Activated B cell treated with CpG ODN at 0.5 μM for 24 hours (primary cell): Measurements from ENCODE around the gene TRIM62. TPM values are rescaled to one million over a fixed set of nuclear protein-coding genes. Genes with fewer than 3 reads are reported as not detected.
"Not testable (repeated sequence)": the region's sequence is repeated elsewhere in the genome, so short reads cannot be mapped to it uniquely, and the experiment has no call there.

Experiments used
- ATAC-seq: fragments of 200-7000 bp; cut with Tn5 transposase; one replicate; pipeline ENCODE4 v1.10.0; 2021; ENCODE audit warnings: low read depth, mild to moderate bottlenecking, moderate library complexity
- CTCF ChIA-PET: fragments of 350-600 bp; sonication (Branson Sonifier 250); formaldehyde crosslinking; loops from one replicate; lab custom pipeline; 2021; ENCODE audit warnings: antibody characterized with exemption; lab: Charles Lee
- POLR2A ChIA-PET: fragments of 350-600 bp; sonication (Branson Sonifier 250); formaldehyde crosslinking; loops from one replicate; lab custom pipeline; 2021; ENCODE audit warnings: antibody characterized with exemption; lab: Charles Lee
- DNase-seq: peaks from one replicate; pipeline ENCODE4 v3.0.0; 2022
- H3K27ac Mint-ChIP-seq: one replicate; pipeline ENCODE4 v1.8.0; 2020; ENCODE audit warnings: mixed read lengths
- H3K27me3 Mint-ChIP-seq: one replicate; pipeline ENCODE4 v1.8.0; 2021; ENCODE audit warnings: mixed read lengths
- H3K36me3 Mint-ChIP-seq: one replicate; pipeline ENCODE4 v1.8.0; 2021; ENCODE audit warnings: low read depth, mixed read lengths
- H3K4me1 Mint-ChIP-seq: one replicate; pipeline ENCODE4 v1.8.0; 2021; ENCODE audit warnings: mixed read lengths
- H3K4me3 Mint-ChIP-seq: one replicate; pipeline ENCODE4 v1.8.0; 2020; ENCODE audit warnings: mild to moderate bottlenecking, mixed read lengths
- H3K9me3 Mint-ChIP-seq: one replicate; pipeline ENCODE4 v1.8.0; 2020; ENCODE audit warnings: mixed read lengths
- intact Hi-C: fragments of 100-400 bp; cut with micrococcal nuclease; formaldehyde crosslinking; loops from one replicate; pipeline ENCODE4 v1.15.1; 2024
- total RNA-seq: library from RNA; stranded (reverse); gene quantifications from 2 replicates; pipeline ENCODE4 v1.2.3, GENCODE V29; 2022
- TF ChIP-seq, protein P1 (sequence below): fragments of 200-600 bp; IDR thresholded peaks from one replicate; pipeline ENCODE4 v1.8.0; 2022; ENCODE audit warnings: antibody characterized with exemption, mild to moderate bottlenecking

TRIM62 gene
- total RNA-seq, 1 donor from 2014 or later: 10.1 TPM

DNA sequence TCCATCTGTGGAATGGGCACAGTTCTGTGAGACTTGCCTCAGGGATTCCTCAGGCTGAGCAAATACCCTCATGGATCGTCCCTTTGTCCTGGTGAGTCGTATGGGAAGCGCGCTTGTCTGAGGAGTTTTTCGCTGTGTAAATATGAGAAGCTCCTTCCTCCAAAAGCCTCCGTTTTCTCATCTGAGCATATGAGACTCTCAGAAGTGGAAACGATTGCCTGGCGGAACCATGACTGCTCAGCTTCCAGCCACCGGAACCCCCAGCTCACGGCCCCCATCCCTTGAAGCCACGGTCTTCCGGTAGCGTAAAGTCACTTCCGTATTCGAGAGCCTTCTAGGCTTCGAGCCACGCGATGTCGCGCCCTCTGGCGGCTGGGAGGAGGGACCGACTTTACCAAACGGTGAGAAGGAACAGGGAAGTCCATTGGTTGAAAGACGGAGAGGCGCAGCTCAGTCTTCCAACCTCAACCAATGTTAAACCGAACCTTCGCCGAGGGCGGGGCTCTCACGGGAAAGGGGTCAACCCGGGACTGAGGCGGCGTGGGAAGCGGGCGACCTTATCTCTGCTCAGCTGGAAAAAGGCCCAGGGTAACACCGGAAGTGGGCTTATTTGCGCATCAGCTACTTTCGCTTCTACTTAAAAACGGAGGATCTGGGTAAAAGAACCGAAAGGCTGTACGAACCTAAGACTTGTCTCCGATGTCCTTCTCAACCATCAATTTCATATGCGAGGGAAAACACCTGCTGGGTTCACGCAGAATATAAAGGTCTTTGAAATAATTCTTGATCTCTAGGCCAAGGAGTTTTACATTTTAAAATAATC is 54.6 kb downstream of the TRIM62 start:
- TF ChIP-seq, protein P1, sequence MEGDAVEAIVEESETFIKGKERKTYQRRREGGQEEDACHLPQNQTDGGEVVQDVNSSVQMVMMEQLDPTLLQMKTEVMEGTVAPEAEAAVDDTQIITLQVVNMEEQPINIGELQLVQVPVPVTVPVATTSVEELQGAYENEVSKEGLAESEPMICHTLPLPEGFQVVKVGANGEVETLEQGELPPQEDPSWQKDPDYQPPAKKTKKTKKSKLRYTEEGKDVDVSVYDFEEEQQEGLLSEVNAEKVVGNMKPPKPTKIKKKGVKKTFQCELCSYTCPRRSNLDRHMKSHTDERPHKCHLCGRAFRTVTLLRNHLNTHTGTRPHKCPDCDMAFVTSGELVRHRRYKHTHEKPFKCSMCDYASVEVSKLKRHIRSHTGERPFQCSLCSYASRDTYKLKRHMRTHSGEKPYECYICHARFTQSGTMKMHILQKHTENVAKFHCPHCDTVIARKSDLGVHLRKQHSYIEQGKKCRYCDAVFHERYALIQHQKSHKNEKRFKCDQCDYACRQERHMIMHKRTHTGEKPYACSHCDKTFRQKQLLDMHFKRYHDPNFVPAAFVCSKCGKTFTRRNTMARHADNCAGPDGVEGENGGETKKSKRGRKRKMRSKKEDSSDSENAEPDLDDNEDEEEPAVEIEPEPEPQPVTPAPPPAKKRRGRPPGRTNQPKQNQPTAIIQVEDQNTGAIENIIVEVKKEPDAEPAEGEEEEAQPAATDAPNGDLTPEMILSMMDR: no peak
- Mint-ChIP-seq H3K36me3 (peaks cover 13% of the 10 kb centered on the region), H3K4me3 (peak overlapping the region; percentile 93), H3K4me1 (peaks cover 25% of the 10 kb centered on the region), H3K9me3 (peaks cover 4% of the 10 kb centered on the region), H3K27me3 (no peaks in the 10 kb centered on the region), H3K27ac (peak overlapping the region; percentile 92)
- intact Hi-C loops: loop anchor here (1.0 kb wide), 9 partner anchors 46 to 477 kb away; partner anchors contain the start of genes AZIN2, RNF19B, S100PBP and YARS1
- ChIA-PET POLR2A (interaction anchor here (0.6 to 3.4 kb wide), 24 partner anchors 9 to 1113 kb away, joined by 3 to 54 read pairs (median 4); partner anchors contain the start of genes AZIN2, RBBP4, RNF19B and S100PBP), CTCF (interaction anchor here (0.8 to 1.6 kb wide), 9 partner anchors 9 to 171 kb away, joined by 3 to 9 read pairs (median 4); partner anchors contain the start of genes RNF19B and TRIM62)
- ATAC-seq (peak; percentile 98), DNase-seq (peak; percentile 93)

DNA sequence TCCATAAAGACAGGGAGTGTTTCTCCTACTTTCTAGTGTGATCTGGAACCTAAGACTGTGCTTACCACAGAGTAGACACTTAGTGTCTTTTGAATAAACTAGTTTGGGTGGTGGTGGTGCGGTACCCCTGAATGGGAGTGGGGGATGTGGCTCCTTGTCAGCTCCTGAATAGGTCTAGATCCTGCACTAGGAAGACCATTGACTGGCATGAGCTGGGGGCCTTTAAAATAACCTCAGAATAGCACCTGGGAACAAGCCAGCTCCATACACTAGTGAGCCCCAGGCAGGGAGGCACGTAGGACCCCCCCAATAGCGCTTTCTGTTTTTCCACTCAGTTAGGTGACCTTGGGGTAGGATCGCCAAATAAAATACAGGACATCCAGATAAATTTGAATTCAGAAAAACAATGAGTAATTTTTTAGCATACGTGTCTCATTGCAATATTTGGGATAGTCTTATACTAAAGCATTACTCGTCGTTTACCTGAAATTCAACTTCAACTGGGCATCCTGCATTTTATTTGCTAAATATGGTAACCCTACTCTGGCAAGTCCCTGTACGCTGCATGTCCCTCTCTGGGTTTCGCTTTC is 55.3 kb downstream of the TRIM62 start:
- Mint-ChIP-seq H3K36me3 (peaks cover 13% of the 10 kb centered on the region), H3K4me1 (peaks cover 25% of the 10 kb centered on the region), H3K9me3 (peaks cover 4% of the 10 kb centered on the region), H3K27me3 (no peaks in the 10 kb centered on the region), H3K4me3 (peak overlapping the region; percentile 93), H3K27ac (peak overlapping the region; percentile 92)
- no peak for ATAC-seq
- DNase-seq: no peak
- intact Hi-C loops: no loop called here
- ChIA-PET CTCF (interaction anchor here (1.0 to 1.6 kb wide), 7 partner anchors 10 to 171 kb away, joined by 3 to 9 read pairs (median 4); partner anchors contain the start of genes RNF19B and TRIM62), POLR2A (interaction anchor here (0.6 to 3.4 kb wide), 17 partner anchors 30 to 1112 kb away, joined by 3 to 54 read pairs (median 7); partner anchors contain the start of genes AZIN2, RBBP4, RNF19B and S100PBP)
- TF ChIP-seq, protein P1: no peak

- H3K27ac Mint-ChIP-seq, H3K4me3 Mint-ChIP-seq, POLR2A ChIA-PET, intact Hi-C loops, ATAC-seq, DNase-seq, H3K27me3 Mint-ChIP-seq, CTCF ChIA-PET, H3K9me3 Mint-ChIP-seq: not testable (repeated sequence)
- Mint-ChIP-seq H3K36me3 (peaks cover 13% of the 10 kb centered on the region), H3K4me1 (peaks cover 25% of the 10 kb centered on the region)
These were observed 57.2 kb downstream of the TRIM62 start for GRCh38 chr1:33124647-33125046.

- Mint-ChIP-seq H3K36me3 (peaks cover 13% of the 10 kb centered on the region), H3K4me1 (peaks cover 18% of the 10 kb centered on the region), H3K9me3 (peaks cover 4% of the 10 kb centered on the region), H3K4me3 (no peak overlapping the region), H3K27me3 (peaks cover 6% of the 10 kb centered on the region), H3K27ac (no peak overlapping the region)
- ChIA-PET CTCF (no interaction called here), POLR2A (no interaction called here)
- TF ChIP-seq, protein P1: no peak
- no peak for DNase-seq
- intact Hi-C loops: no loop called here
- no peak for ATAC-seq
These were observed 58.6 kb downstream of the TRIM62 start for GRCh38 chr1:33123266-33123665.

DNA sequence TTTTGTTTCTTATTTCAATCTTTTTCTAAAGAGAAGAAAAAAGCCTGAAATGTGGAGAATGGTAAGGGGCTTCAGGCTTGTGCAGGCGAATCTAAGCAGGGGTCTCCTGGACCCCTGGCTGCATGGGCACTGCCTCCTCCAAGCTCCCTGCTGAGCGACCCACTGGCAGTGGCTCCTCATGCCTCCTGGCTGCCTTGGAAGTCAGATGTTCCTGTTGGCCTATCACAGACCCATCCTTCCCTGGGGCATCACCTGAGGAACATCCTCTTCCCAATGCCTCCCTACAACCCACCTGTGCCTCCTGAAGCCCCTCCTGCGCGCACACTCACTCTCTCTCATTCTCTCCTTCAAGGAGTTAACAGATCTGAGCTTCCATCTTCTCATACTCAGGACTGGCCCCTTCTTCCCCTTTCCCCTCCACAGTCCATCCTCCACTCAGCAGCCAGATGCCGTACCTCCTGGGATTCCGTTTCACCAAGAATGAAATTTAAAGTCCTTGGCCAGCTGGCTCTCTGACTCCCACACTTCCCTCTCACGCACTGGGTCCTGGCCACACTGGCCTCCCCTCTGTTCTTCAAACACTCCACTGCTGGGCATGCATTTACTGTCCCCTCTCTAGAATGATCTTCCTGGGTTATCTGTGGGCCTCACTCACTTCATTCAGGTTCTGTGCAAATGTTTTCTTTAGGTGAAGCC is 59.2 kb downstream of the TRIM62 start:
- DNase-seq (no peak), ATAC-seq (no peak)
- ChIA-PET CTCF (no interaction called here), POLR2A (no interaction called here)
- intact Hi-C loops: no loop called here
- Mint-ChIP-seq H3K9me3 (peaks cover 4% of the 10 kb centered on the region), H3K27ac (no peak overlapping the region), H3K4me1 (peaks cover 16% of the 10 kb centered on the region), H3K27me3 (peaks cover 6% of the 10 kb centered on the region), H3K36me3 (peaks cover 12% of the 10 kb centered on the region), H3K4me3 (no peak overlapping the region)
- TF ChIP-seq, protein P1: no peak
